K562 (cell line): ENCODE data around the gene GRK3.

Experiments
- ATF2 ChIP-seq: sonication (generic); formaldehyde crosslinking; IDR thresholded peaks from 2 replicates; pipeline ENCODE4 v1.8.1; 2022; ENCODE audit warnings: missing genetic modification reagents
- BACH1 ChIP-seq: fragments of 200-800 bp; sonication (Bioruptor generic); IDR thresholded peaks from 2 replicates; pipeline ENCODE4 v1.6.1; 2016; ENCODE audit warnings: missing genetic modification characterization, missing compliant biosample characterization
- EP300 ChIP-seq: IDR thresholded peaks from 2 replicates; pipeline ENCODE4 v1.6.1; 2012; ENCODE audit warnings: low read length, improper control_type of control experiment
- KAT2B ChIP-seq: IDR thresholded peaks from one replicate; pipeline ENCODE4 v1.6.1; 2012; ENCODE audit warnings: low read depth, mild to moderate bottlenecking, control low read depth, inconsistent platforms, low read length, moderate library complexity
- MIER1 ChIP-seq: fragments of 450-650 bp; IDR thresholded peaks from 2 replicates; pipeline ENCODE4 v1.6.1; 2016; ENCODE audit warnings: antibody characterized with exemption, mild to moderate bottlenecking, low read depth
- NCOA4 ChIP-seq: fragments of 450-650 bp; IDR thresholded peaks from 2 replicates; pipeline ENCODE4 v1.6.1; 2018; ENCODE audit warnings: mild to moderate bottlenecking; ENCODE audit not compliant: partially characterized antibody
- NCOR1 ChIP-seq: fragments of 450-650 bp; IDR thresholded peaks from 2 replicates; pipeline ENCODE4 v1.6.1; 2016; ENCODE audit warnings: mild to moderate bottlenecking, moderate library complexity
- PCBP1 ChIP-seq: fragments of 200-400 bp; formaldehyde crosslinking; IDR thresholded peaks from 2 replicates; pipeline ENCODE4 v1.6.1; 2018; ENCODE audit warnings: mild to moderate bottlenecking, low read depth, low read length; ENCODE audit not compliant: poor library complexity, severe bottlenecking
- TCF7L2 ChIP-seq: fragments of 150-350 bp; IDR thresholded peaks from 2 replicates; pipeline ENCODE4 v1.6.1; 2016; ENCODE audit warnings: low read depth, mild to moderate bottlenecking, low read length, moderate library complexity
- TFE3 ChIP-seq: fragments of 450-650 bp; formaldehyde crosslinking; IDR thresholded peaks from 2 replicates; pipeline ENCODE4 v1.4.0; 2020; ENCODE audit warnings: mild to moderate bottlenecking, mixed read lengths
- YBX1 ChIP-seq: fragments of 450-650 bp; IDR thresholded peaks from 2 replicates; pipeline ENCODE4 v1.7.1; 2016; ENCODE audit warnings: mild to moderate bottlenecking
- ZNF274 ChIP-seq: IDR thresholded peaks from 2 replicates; pipeline ENCODE4 v1.6.1; 2011; ENCODE audit warnings: low read depth, mild to moderate bottlenecking, low read length, moderate library complexity, borderline replicate concordance

DNA sequence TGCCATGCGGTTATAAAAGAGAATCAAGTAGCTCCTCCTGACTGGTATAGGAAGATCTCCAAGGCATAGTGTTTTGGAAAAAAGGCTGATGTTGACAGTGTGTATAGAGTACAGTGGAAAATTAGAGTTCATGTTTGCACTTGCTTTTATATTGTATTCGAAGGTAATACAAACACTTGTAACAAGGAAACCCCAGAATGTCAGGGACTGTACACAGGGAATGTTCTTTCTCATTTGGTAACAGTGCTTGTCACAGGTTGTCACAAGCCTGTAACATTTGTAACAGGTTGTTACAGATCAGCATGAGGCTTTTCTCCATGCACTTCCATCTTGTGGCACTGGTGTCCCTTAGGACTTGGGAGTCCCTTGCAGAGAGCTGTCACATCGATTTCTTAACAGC is 64.0 kb downstream of the GRK3 start:
- TF ChIP-seq PCBP1 (no peak), NCOA4 (no peak), TCF7L2 (no peak), EP300 (no peak), ZNF274 (no peak), NCOR1 (no peak), TFE3 (CRISPR knock-in tag) (no peak), MIER1 (no peak), ATF2 (CRISPR knock-in tag) (no peak), BACH1 (no peak), KAT2B (no peak), YBX1 (no peak)
